Testis (tissue), 2 donors: Measurements from ENCODE around the gene SERP2.

Source experiments
- POLR2A ChIP-seq: fragments of 450-650 bp; IDR thresholded peaks from one replicate; pipeline ENCODE4 v1.6.1; 2017; ENCODE audit warnings: antibody characterized with exemption, mild to moderate bottlenecking, moderate library complexity
- TF ChIP-seq, protein P1 (sequence below), 3 experiments: fragments of 450-650 bp in 2 of 3; fragments of 200-600 bp in 1 of 3; sonication (generic) in 1 of 3; IDR thresholded peaks; one replicate each; pipeline ENCODE4 v1.5.1; 2016 to 2019; ENCODE audit warnings: antibody characterized with exemption in 3 of 3, mild to moderate bottlenecking in 2 of 3, moderate library complexity in 1 of 3

DNA sequence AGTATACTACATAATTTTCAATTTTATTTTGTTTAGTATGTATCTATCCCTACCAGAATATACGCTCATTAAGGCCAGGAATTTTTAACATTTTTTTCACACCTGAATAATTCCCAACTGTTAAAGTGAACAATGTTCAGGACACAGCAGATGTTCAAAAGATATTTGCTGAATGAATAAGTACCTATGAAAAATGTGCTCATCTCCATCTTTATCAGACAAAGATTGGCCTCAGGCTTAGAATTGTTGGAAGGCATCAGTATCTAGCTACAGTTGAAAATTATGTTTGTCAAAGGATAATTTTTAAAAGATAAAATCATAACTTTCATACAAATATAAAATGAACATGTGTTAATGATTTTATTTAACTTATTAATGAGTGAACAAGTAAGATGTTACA, 30.9 kb upstream of the SERP2 start:
- TF ChIP-seq, protein P1, sequence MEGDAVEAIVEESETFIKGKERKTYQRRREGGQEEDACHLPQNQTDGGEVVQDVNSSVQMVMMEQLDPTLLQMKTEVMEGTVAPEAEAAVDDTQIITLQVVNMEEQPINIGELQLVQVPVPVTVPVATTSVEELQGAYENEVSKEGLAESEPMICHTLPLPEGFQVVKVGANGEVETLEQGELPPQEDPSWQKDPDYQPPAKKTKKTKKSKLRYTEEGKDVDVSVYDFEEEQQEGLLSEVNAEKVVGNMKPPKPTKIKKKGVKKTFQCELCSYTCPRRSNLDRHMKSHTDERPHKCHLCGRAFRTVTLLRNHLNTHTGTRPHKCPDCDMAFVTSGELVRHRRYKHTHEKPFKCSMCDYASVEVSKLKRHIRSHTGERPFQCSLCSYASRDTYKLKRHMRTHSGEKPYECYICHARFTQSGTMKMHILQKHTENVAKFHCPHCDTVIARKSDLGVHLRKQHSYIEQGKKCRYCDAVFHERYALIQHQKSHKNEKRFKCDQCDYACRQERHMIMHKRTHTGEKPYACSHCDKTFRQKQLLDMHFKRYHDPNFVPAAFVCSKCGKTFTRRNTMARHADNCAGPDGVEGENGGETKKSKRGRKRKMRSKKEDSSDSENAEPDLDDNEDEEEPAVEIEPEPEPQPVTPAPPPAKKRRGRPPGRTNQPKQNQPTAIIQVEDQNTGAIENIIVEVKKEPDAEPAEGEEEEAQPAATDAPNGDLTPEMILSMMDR (IDR thresholded peaks at IDR 0.05) = no peak
- TF ChIP-seq POLR2A = no peak
